ENCODE data around the gene CRYBG1. TPM values are rescaled to one million over a fixed set of nuclear protein-coding genes. Genes with fewer than 3 reads are reported as not detected.

Gene CRYBG1
- total RNA-seq, 4 donors from 2014 or later, result 14.9 to 36.9 (median 20.7) TPM

GRCh38 chr6:106611030-106611429 lies 250.5 kb downstream of the CRYBG1 start:
- DNase-seq (ENCODE audit: low spot score), result no peak
- no peak for TF ChIP-seq CTCF (IDR thresholded peaks at IDR 0.05)
- no peak for ATAC-seq (ENCODE audit: low FRiP score)

- no peak for TF ChIP-seq CTCF (IDR thresholded peaks at IDR 0.05)
- ATAC-seq (ENCODE audit: low FRiP score) (no peak), DNase-seq (ENCODE audit: low spot score) (no peak)
Measured at GRCh38 chr6:106612671-106613416, 252.3 kb downstream of the CRYBG1 start.

- no peak for TF ChIP-seq CTCF (IDR thresholded peaks at IDR 0.05)
- ATAC-seq (ENCODE audit: low FRiP score) (no peak), DNase-seq (ENCODE audit: low spot score) (no peak)
Measured at GRCh38 chr6:106613590-106613989, 253.1 kb downstream of the CRYBG1 start.

- no peak for TF ChIP-seq CTCF (IDR thresholded peaks at IDR 0.05)
- ATAC-seq (ENCODE audit: low FRiP score), result no peak
- no peak for DNase-seq (ENCODE audit: low spot score)
Measured at GRCh38 chr6:106614166-106614565, 253.6 kb downstream of the CRYBG1 start.

- ATAC-seq (ENCODE audit: low FRiP score), result no peak
- TF ChIP-seq CTCF (IDR thresholded peaks at IDR 0.05), result no peak
Measured at GRCh38 chr6:106614592-106615257, 254.2 kb downstream of the CRYBG1 start.

GRCh38 chr6:106617302-106617701 lies 256.8 kb downstream of the CRYBG1 start:
- ATAC-seq (ENCODE audit: low FRiP score), result no peak
- no peak for TF ChIP-seq CTCF (IDR thresholded peaks at IDR 0.05)

More at GRCh38 chr6:106614592-106615257, 254.2 kb downstream of the CRYBG1 start:
- no peak for DNase-seq (ENCODE audit: low spot score)

GRCh38 chr6:106617857-106618256 lies 257.3 kb downstream of the CRYBG1 start:
- DNase-seq (ENCODE audit: low spot score) (no peak), ATAC-seq (ENCODE audit: low FRiP score) (no peak)
- no peak for TF ChIP-seq CTCF (IDR thresholded peaks at IDR 0.05)

More at GRCh38 chr6:106617302-106617701, 256.8 kb downstream of the CRYBG1 start:
- DNase-seq (ENCODE audit: low spot score), result no peak

Measured in omental fat pad (tissue), 4 donors.